T-helper 2 cell treated with Interferon-gamma antibody and Interleukin-4, amounts not matched to agents 5 μg/mL and 100 μg/mL, for 36 hours (primary cell): ENCODE results near the gene FAM9C.
"Not testable (repeated sequence)": the region's sequence is repeated elsewhere in the genome, so short reads cannot be mapped to it uniquely, and the experiment has no call there.

ENCODE experiments used
- DNase-seq: peaks from one replicate; pipeline ENCODE4 v3.0.0; 2021; ENCODE audit warnings: low spot score
- H3K27ac Mint-ChIP-seq: one replicate; pipeline ENCODE4 v1.8.0; 2021; ENCODE audit warnings: mild to moderate bottlenecking, mixed read lengths
- H3K27me3 Mint-ChIP-seq: one replicate; pipeline ENCODE4 v1.8.0; 2021; ENCODE audit warnings: low read depth, mixed read lengths
- H3K36me3 Mint-ChIP-seq: one replicate; pipeline ENCODE4 v1.8.0; 2021; ENCODE audit warnings: low read depth, mixed read lengths
- H3K4me1 Mint-ChIP-seq: one replicate; pipeline ENCODE4 v1.8.0; 2021; ENCODE audit warnings: low read depth, mixed read lengths
- H3K4me3 Mint-ChIP-seq: one replicate; pipeline ENCODE4 v1.8.0; 2022; ENCODE audit warnings: mild to moderate bottlenecking, moderate library complexity, mixed read lengths
- H3K9me3 Mint-ChIP-seq: one replicate; pipeline ENCODE4 v1.8.0; 2021; ENCODE audit warnings: mixed read lengths

The FAM9C gene

DNA sequence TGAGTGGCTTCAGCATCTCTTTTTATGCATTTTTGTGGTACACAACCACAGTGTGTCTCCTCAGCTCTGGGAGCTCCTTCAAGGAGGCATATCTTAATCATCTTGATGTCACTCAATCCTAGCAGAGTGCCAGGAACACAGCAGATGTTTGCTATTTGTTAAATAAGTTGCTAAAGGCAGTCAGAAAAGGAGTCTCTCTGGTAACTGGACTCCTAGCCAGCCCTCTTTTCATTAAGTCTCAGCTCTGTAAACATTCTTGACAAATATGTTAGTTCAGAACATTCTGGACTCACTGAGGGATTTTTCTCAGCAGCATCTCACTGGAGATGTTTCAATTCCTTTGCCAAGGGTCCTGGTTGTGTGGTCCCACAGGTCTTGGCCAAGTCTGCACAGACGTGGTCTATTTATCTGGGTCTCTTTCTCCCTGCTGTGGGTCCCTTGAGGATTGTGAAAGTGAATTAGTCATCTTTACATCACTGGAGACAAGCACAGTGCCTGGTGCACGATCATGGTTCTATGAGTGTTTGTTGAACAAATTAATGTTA is 20.3 kb upstream of the FAM9C start:
- Mint-ChIP-seq H3K27ac (no peak overlapping the region), H3K4me3 (no peak overlapping the region), H3K27me3 (no peaks in the 10 kb centered on the region), H3K36me3 (peaks cover 22% of the 10 kb centered on the region), H3K9me3 (peaks cover 24% of the 10 kb centered on the region), H3K4me1 (peaks cover 21% of the 10 kb centered on the region)
- DNase-seq = no peak

DNA sequence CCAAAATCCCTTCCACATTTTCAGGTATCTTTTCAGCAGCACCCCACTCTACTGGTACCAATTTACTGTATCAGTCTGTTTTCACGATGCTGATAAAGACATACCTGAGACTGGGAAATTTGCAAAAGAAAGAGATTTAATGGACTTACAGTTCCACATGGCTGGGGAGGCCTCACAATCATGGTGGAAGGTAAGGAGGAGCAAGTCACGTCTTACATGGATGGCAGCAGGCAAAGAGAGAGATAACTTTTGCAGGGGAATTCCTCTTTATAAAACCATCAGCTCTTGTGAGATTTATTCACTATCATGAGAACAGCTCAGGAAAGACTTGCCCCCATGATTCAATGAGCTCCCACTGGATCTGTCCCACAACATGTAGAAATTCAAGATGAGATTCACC is 18.7 kb upstream of the FAM9C start:
- not testable (repeated sequence) for H3K4me3 Mint-ChIP-seq, H3K27ac Mint-ChIP-seq, H3K27me3 Mint-ChIP-seq, DNase-seq
- H3K36me3 Mint-ChIP-seq = peaks cover 15% of the 10 kb centered on the region
- H3K9me3 Mint-ChIP-seq = peaks cover 16% of the 10 kb centered on the region
- peaks cover 21% of the 10 kb centered on the region for H3K4me1 Mint-ChIP-seq

DNA sequence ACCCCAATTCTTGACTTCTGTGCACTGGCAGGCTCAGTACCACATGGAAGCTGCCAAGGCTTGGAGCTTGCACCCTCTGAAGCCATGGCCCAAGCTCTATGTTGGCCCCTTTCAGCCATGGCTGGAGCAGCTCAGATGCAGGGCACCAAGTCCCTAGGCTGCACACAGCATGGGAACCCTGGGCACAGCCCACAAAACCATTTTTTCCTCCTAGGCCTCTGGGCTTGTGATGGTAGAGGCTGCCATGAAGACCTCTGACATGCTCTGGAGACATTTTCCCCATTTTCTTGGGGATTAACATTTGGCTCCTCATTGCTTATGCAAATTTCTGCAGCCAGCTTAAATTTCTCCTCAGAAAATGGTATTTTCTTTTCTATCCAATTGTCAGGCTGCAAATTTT is 17.9 kb upstream of the FAM9C start:
- H3K27me3 Mint-ChIP-seq, H3K4me3 Mint-ChIP-seq, H3K27ac Mint-ChIP-seq, DNase-seq: not testable (repeated sequence)
- peaks cover 15% of the 10 kb centered on the region for H3K36me3 Mint-ChIP-seq
- peaks cover 16% of the 10 kb centered on the region for H3K9me3 Mint-ChIP-seq
- peaks cover 21% of the 10 kb centered on the region for H3K4me1 Mint-ChIP-seq

DNA sequence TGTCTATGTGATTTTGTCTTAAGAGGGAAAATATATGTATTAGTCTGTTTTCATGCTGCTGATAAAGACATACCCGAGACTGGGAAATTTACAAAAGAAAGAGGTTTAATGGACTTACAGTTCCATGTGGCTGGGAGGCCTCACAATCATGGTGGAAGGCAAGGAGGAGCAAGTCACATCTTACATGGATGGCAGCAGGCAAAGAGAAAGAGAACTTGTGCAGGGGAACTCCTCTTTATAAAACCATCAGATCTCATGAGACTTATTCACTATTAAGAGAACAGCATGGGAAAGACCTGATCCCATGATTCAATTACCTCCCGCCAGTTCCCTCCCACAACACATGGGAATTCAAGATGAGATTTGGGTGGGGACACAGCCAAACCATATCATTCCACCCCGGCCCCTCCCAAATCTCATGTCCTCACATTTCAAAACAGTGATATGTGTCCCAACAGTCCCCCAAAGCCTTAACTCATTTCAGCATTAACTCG is 16.8 kb upstream of the FAM9C start:
- Mint-ChIP-seq H3K36me3 (peaks cover 15% of the 10 kb centered on the region), H3K4me1 (peaks cover 15% of the 10 kb centered on the region), H3K9me3 (peaks cover 16% of the 10 kb centered on the region)
- not testable (repeated sequence) for H3K4me3 Mint-ChIP-seq, H3K27ac Mint-ChIP-seq, DNase-seq, H3K27me3 Mint-ChIP-seq

DNA sequence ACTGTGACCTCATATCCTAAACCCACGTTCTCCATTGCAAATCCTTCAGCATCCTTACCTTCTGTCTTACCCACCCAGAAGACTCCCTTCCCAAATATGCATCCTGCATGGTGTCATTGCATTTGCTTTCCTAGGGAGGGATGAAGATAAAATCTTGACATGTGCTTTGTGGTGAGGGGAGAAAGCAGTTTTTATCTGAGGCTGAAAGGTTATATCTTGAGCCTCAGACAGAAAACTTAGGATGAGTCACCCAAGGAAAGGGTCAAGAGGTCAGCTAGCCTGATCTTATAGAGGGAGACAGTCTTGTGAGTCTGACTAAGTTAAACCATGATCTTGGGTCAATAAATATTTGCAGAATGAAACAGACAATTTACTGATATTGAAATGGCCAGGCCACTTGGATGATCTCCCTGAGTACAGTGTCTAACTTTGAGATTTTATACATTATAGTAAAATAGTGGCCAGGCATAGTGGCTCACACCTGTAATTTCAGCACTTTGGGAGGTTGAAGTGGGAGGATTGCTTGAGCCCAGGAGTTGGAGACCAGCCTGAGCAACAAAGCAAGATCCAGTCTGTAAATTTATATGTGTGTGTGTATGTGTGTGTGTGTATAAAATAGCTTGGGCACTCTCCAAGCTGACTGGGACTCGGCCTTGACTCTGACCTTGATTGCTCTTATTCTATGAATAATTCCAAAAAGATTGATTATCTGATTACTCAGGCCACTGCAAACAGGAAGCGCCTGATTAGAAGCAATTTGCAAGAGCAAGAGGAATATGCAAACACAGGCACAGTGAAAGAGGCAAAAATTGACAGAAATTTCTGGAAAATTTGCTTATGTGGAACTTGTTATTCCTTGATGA is 15.4 kb upstream of the FAM9C start:
- Mint-ChIP-seq H3K27me3 (no peaks in the 10 kb centered on the region), H3K4me1 (peaks cover 22% of the 10 kb centered on the region), H3K4me3 (no peak overlapping the region), H3K36me3 (peaks cover 15% of the 10 kb centered on the region), H3K27ac (no peak overlapping the region), H3K9me3 (peaks cover 16% of the 10 kb centered on the region)
- no peak for DNase-seq

DNA sequence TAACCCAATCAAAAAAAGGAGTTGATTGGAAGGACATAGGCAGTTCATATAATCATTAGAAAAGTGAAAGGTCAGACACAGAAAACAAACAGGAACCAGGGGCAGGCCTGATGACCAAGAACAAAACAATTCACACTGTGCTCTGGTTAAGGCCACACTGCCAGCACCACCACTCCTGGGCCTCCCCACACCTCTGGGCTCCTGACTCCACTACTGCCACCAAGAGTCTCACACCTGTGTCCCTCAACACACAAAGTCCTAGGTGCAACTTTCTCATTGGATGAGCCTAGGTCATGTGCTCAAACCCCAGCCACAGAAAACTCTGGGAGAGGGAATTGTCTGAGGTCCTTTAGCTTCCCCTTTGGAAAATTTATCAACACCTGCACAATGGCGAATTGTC is 11.1 kb upstream of the FAM9C start:
- Mint-ChIP-seq H3K27ac (no peak overlapping the region), H3K27me3 (no peaks in the 10 kb centered on the region), H3K4me3 (no peak overlapping the region), H3K4me1 (peaks cover 32% of the 10 kb centered on the region), H3K9me3 (no peaks in the 10 kb centered on the region), H3K36me3 (peaks cover 7% of the 10 kb centered on the region)
- no peak for DNase-seq

DNA sequence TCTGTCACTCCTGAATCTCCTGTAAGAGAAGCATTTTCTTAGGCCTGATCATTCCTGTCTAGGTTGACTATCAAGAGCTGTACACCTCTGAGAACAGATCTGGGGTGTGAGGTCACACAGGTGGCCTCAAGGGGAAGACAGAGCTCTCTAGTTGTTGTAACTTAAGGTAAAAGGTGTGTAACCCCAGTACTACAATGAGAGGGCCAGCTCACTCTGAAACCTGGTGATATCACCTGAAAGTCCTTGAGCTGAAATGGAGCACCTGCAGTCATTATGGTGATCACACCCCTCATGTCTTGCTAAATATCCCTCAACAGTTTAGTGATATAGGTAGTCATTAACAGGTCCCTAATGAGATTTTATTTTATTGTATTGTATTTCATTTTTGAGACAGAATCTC is 8.8 kb upstream of the FAM9C start:
- H3K27me3 Mint-ChIP-seq = no peaks in the 10 kb centered on the region
- H3K36me3 Mint-ChIP-seq = peaks cover 7% of the 10 kb centered on the region
- peaks cover 4% of the 10 kb centered on the region for H3K9me3 Mint-ChIP-seq
- H3K4me1 Mint-ChIP-seq = peaks cover 28% of the 10 kb centered on the region
- no peak overlapping the region for H3K27ac Mint-ChIP-seq
- no peak for DNase-seq
- no peak overlapping the region for H3K4me3 Mint-ChIP-seq

DNA sequence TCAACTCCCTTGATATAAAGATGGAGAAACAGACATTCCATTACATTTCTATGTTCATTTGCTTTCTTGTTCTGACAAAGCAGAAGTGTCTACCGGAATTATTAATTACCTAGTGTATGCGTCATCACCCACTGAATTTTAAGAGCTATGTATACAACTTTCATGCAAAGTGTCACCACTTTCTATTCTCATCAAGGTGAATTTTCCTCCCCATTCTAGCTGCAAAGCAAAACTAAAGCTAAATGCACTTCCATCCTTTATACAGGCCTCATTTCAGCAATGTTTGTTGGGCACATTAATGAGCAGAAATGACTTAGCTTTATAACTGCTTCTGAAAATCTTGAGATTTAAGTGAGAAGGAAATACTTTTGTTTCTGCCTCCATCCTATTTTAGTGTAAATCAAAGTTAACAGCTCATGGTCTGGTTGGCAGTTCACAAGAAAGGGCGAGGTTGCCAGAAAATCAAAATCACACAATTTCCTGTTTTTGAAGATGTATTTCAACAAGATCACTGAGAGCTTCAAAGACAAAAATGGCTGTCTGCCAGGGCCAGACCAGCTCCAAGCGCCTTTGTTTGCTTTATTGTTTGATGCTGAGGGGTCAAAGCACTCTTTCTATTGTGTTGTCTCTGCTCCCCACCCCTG is 7.2 kb upstream of the FAM9C start:
- Mint-ChIP-seq H3K4me1 (peaks cover 32% of the 10 kb centered on the region), H3K27ac (peak overlapping the region; percentile 75), H3K27me3 (no peaks in the 10 kb centered on the region), H3K9me3 (peaks cover 4% of the 10 kb centered on the region), H3K4me3 (peak overlapping the region; percentile 38), H3K36me3 (peaks cover 7% of the 10 kb centered on the region)
- no peak for DNase-seq

DNA sequence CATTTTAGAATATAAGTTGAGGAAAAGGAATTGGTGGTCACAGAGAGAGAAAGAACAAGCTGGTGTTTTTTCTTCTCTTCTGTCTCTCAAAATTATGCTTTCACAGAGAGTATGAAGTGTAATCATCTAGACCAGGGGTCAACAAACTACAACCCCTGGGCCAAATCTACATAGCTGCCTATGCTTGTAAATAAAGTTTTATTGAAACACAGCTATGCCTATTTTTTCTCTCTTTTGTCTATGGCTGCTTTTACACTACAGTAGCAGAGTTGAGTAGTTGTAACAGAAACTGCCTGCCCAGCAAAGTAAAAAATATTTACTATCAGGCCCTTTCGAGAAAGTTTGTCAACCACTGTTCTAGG is 6.7 kb upstream of the FAM9C start:
- Mint-ChIP-seq H3K27ac (peak overlapping the region; percentile 75), H3K4me1 (peaks cover 31% of the 10 kb centered on the region), H3K9me3 (peaks cover 4% of the 10 kb centered on the region), H3K27me3 (no peaks in the 10 kb centered on the region), H3K4me3 (peak overlapping the region; percentile 38), H3K36me3 (peaks cover 7% of the 10 kb centered on the region)
- DNase-seq = no peak

DNA sequence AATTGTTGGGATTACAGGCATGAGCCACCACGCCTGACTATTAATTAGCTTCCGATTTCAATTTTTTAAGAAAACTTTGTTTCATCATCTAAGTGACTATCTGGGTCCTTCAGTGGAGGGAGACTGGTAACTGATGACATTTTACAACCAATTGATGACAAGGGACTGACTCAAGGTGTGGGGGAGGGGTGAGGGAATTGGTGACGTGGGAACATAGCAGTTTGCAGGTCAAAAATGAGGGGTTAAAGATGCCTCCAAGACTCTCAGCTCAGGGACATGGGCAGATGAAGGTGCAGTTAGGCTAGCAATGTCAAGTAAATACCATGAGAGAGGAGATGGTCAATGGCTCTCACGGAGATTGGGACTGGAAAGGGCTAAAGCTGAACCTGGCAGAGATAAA is 5.7 kb upstream of the FAM9C start:
- Mint-ChIP-seq H3K4me3 (peak overlapping the region; percentile 21), H3K36me3 (peaks cover 7% of the 10 kb centered on the region), H3K4me1 (peaks cover 27% of the 10 kb centered on the region), H3K27ac (peak overlapping the region; percentile 67), H3K9me3 (peaks cover 4% of the 10 kb centered on the region), H3K27me3 (no peaks in the 10 kb centered on the region)
- no peak for DNase-seq

DNA sequence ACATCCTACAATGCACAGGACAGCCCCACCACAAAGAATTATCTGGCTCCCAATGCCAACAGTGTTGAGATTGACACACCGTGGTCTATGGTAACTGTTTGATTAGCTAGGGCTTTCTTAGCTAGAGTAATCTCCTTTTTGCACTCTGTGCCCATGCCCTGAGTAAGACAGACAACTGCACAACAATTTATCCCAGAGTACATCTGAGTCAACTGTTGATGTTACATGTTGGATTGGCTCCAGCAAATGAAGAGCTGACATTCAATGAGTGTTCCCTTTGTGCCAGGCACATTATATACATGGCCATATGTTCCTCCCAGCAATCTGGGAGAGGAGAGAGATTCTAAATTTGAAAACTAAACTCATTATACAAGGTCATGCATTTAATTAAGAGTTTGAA is 3.9 kb upstream of the FAM9C start:
- Mint-ChIP-seq H3K4me3 (no peak overlapping the region), H3K4me1 (peaks cover 22% of the 10 kb centered on the region), H3K27me3 (no peaks in the 10 kb centered on the region)

DNA sequence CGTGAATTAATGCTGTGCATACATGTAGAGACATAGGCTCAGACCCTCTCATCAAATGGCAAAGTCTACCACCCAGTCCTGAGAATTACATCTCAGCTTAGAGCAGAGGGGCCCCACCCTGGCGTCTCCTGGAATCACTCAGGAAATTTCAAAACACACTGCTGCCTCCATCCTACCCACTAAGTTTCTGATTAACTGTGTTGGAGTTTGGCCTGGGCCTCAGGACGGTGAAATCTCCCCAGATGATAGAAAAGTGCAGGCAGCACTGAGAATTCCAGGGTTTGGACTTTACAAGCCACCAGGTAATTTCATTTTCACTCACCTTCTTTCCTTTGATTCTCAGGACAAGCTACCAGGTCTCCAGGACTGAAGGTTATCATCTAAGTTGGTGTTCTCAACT is 3.3 kb upstream of the FAM9C start:
- Mint-ChIP-seq H3K4me3 (no peak overlapping the region), H3K27me3 (no peaks in the 10 kb centered on the region), H3K9me3 (peaks cover 4% of the 10 kb centered on the region), H3K27ac (no peak overlapping the region), H3K4me1 (peaks cover 22% of the 10 kb centered on the region), H3K36me3 (peaks cover 7% of the 10 kb centered on the region)
- no peak for DNase-seq

More for the DNA sequence above, 3.9 kb upstream of the FAM9C start:
- DNase-seq = no peak
- H3K36me3 Mint-ChIP-seq = peaks cover 7% of the 10 kb centered on the region
- H3K27ac Mint-ChIP-seq = no peak overlapping the region
- peaks cover 4% of the 10 kb centered on the region for H3K9me3 Mint-ChIP-seq

DNA sequence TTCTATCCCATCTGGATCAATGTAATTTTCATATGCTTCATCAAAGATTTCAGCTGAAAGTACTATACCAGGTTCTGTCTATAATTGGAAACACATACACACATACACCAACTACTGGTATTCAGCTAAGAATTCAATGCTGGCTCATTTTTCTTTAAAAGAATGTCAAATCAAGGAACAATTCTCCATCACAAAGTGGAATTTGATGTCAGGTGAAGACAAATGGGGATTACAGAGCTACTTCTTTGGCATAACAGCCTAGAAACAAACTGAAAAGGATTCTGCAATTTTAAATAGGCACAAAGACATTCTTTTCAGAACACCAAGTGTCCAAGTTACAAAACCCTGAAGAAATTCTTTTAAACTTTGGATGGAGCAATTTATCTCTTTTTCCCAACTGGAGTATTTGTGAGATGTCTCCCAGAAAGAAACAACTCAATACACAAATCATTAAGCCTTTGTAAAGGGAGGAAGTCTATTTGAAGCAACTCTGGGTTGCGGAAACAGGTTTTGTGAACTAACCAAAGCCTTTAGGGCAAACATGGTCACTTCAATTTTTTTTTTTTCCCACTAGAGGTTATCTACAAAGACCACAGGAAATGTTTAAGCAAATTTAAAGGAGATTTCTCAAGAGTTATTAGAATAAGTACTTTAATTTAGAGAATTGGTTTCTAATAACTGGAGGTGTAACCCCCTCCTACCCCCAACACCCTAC is 1.9 kb upstream of the FAM9C start:
- Mint-ChIP-seq H3K4me3 (no peak overlapping the region), H3K36me3 (peaks cover 5% of the 10 kb centered on the region), H3K9me3 (peaks cover 4% of the 10 kb centered on the region), H3K4me1 (peaks cover 15% of the 10 kb centered on the region), H3K27ac (no peak overlapping the region), H3K27me3 (no peaks in the 10 kb centered on the region)
- no peak for DNase-seq

DNA sequence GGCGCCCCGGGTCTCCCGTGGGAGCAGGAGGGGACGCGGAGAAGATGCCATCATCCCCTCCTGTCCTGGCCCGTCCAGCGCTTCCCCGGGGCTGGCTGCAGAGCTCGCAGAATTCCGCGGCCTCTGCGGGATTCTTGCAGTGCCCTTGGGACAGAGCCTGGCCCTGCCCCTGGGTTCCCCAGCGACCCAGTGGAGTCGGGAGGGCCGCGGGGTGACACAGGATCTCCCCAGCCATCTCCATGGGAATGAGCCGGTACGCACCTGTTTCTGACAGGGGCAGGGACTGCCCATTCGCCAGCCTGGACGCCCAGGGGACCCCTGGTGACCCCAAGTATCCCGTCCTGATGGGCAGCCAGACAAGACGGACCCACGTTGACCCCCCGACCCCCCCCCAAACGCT is 482 bp downstream of the FAM9C start:
- Mint-ChIP-seq H3K9me3 (no peaks in the 10 kb centered on the region), H3K4me3 (no peak overlapping the region), H3K27me3 (no peaks in the 10 kb centered on the region), H3K4me1 (peaks cover 8% of the 10 kb centered on the region), H3K27ac (no peak overlapping the region), H3K36me3 (no peaks in the 10 kb centered on the region)
- no peak for DNase-seq
